Stimulated activated CD4-positive, alpha-beta T cell treated with anti-CD3 and anti-CD28 coated beads, Interleukin-12 subunit alpha, Interleukin-12 subunit beta, amount 100 ng/mL, for 24 hours (primary cell): ENCODE results near the gene AKIRIN2.
"Not testable (repeated sequence)": the region's sequence is repeated elsewhere in the genome, so short reads cannot be mapped to it uniquely, and the experiment has no call there.

Experiments
- DNase-seq, 2 experiments: peaks; one replicate each; pipeline ENCODE4 v3.0.0-alpha.2; 2020; ENCODE audit warnings: low read depth in 2 of 2

AKIRIN2 gene

GRCh38 chr6:87718662-87719433 lies 16.8 kb upstream of the AKIRIN2 start:
- no peak for DNase-seq

- DNase-seq, result no peak
Observed at GRCh38 chr6:87716928-87717614, 15.0 kb upstream of the AKIRIN2 start.

- no peak for DNase-seq
Observed at GRCh38 chr6:87714093-87714842, 12.2 kb upstream of the AKIRIN2 start.

- DNase-seq, result not testable (repeated sequence)
Observed at GRCh38 chr6:87712713-87713112, 10.7 kb upstream of the AKIRIN2 start.

GRCh38 chr6:87710090-87710489 lies 8.1 kb upstream of the AKIRIN2 start:
- no peak for DNase-seq

- DNase-seq, result not testable (repeated sequence)
Observed at GRCh38 chr6:87708581-87709427, 6.8 kb upstream of the AKIRIN2 start.

GRCh38 chr6:87706187-87706966 lies 4.3 kb upstream of the AKIRIN2 start:
- no peak for DNase-seq

GRCh38 chr6:87705070-87705691 lies 3.1 kb upstream of the AKIRIN2 start:
- DNase-seq, result peak in 1 of 2 experiments; percentile 15

- DNase-seq, result not testable (repeated sequence)
Observed at GRCh38 chr6:87703039-87703438, 1.0 kb upstream of the AKIRIN2 start.

GRCh38 chr6:87702589-87702945 lies 534 bp upstream of the AKIRIN2 start:
- DNase-seq, result no peak

GRCh38 chr6:87701344-87701675 lies 723 bp downstream of the AKIRIN2 start:
- peak in 1 of 2 experiments; percentile 14 for DNase-seq

GRCh38 chr6:87700397-87701343 lies 1.4 kb downstream of the AKIRIN2 start:
- peak in 1 of 2 experiments; percentile 16 for DNase-seq

GRCh38 chr6:87699576-87699975 lies 2.5 kb downstream of the AKIRIN2 start:
- no peak for DNase-seq

- no peak for DNase-seq
Observed at GRCh38 chr6:87698547-87699006, 3.5 kb downstream of the AKIRIN2 start.

GRCh38 chr6:87697581-87698546 lies 4.2 kb downstream of the AKIRIN2 start:
- DNase-seq, result no peak

- not testable (repeated sequence) for DNase-seq
Observed at GRCh38 chr6:87696817-87697216, 5.2 kb downstream of the AKIRIN2 start.

- no peak for DNase-seq
Observed at GRCh38 chr6:87692086-87692485, 9.9 kb downstream of the AKIRIN2 start.

- no peak for DNase-seq
Observed at GRCh38 chr6:87690441-87690840, 11.6 kb downstream of the AKIRIN2 start.
